HCT116 (cell line): ENCODE results near the gene CST1. TPM values are rescaled to one million over a fixed set of nuclear protein-coding genes. Genes with fewer than 3 reads are reported as not detected.

Source experiments
- ATAC-seq: fragments of 200-7000 bp; cut with Tn5 transposase; 2 replicates; pipeline ENCODE4 v1.9.1; 2020; ENCODE audit warnings: mild to moderate bottlenecking, moderate library complexity
- BruUV-seq: library from RNA; stranded (reverse); fragments of 400-500 nt; replicated peaks from 2 replicates; lab custom pipeline; 2021; lab: Mats Ljungman, UMichigan
- CTCF ChIA-PET: fragments of 300-600 bp; sonication (Branson Sonifier 250); formaldehyde crosslinking; loops from one replicate; lab custom pipeline; 2021; ENCODE audit warnings: antibody characterized with exemption; lab: Charles Lee
- POLR2A ChIA-PET: fragments of 300-600, 350-600 bp; sonication (Branson Sonifier 250); formaldehyde crosslinking; loops from one replicate; lab custom pipeline; 2021; ENCODE audit warnings: antibody characterized with exemption; lab: Charles Lee
- RAD21 ChIA-PET, 2 experiments: fragments of 300-600 bp; sonication (Branson Sonifier 250); formaldehyde crosslinking; loops; one replicate each; lab custom pipeline; 2023; ENCODE audit warnings: low total read pairs in 2 of 2; ENCODE audit not compliant: uncharacterized antibody in 2 of 2, unreplicated experiment in 2 of 2, low non-redundant PET in 1 of 2; lab: Charles Lee
- DNase-seq: peaks from one replicate; pipeline ENCODE4 v3.0.0-alpha.2; 2010; ENCODE audit warnings: low read depth, low spot score
- H2AFZ ChIP-seq: fragments of 200-600 bp; shearing (Covaris generic), sonication (generic); 2 replicates; pipeline ENCODE4 v1.6.1; 2017; ENCODE audit warnings: low read depth, mixed run types, mixed read lengths, antibody characterized with exemption, low read length; ENCODE audit not compliant: poor library complexity, severe bottlenecking
- H3K27ac ChIP-seq: 2 replicates; pipeline ENCODE4 v1.5.1; 2012; ENCODE audit warnings: low read depth, low read length
- H3K27me3 ChIP-seq: fragments of 200-600 bp; sonication (generic); 2 replicates; pipeline ENCODE4 v1.6.1; 2016; ENCODE audit warnings: mixed run types, low read length, mixed read lengths; ENCODE audit not compliant: insufficient read depth
- H3K36me3 ChIP-seq, 2 experiments: fragments of 200-500 bp in 1 of 2; fragments of 200-600 bp in 1 of 2; sonication (Bioruptor generic) in 1 of 2; sonication (generic) in 1 of 2; 2 replicates each; pipeline versions ENCODE4 v1.5.1 to v1.6.1; 2014 to 2016; ENCODE audit warnings: low read length in 2 of 2, inconsistent platforms in 1 of 2, mixed read lengths in 1 of 2, mixed run types in 1 of 2; ENCODE audit not compliant: insufficient read depth in 2 of 2, control insufficient read depth in 1 of 2
- H3K4me1 ChIP-seq, 2 experiments: fragments of 200-600 bp in 1 of 2; sonication (generic) in 1 of 2; 2 replicates each; pipeline versions ENCODE4 v1.5.1 to v1.6.1; 2012 to 2017; ENCODE audit warnings: low read length in 2 of 2, inconsistent platforms in 1 of 2, mild to moderate bottlenecking in 1 of 2, mixed read lengths in 1 of 2, mixed run types in 1 of 2, moderate library complexity in 1 of 2; ENCODE audit not compliant: insufficient read depth in 2 of 2, control insufficient read depth in 1 of 2
- H3K4me2 ChIP-seq: fragments of 200-600 bp; sonication (generic); 2 replicates; pipeline ENCODE4 v1.6.1; 2017; ENCODE audit warnings: mixed run types, low read length, mixed read lengths
- H3K4me3 ChIP-seq, 2 experiments: fragments of 200-600 bp in 1 of 2; sonication (generic) in 1 of 2; replicated peaks in 1 of 2; 2 replicates each; pipeline ENCODE4 v1.5.1; 2011 to 2016; ENCODE audit warnings: low read length in 2 of 2, control low read depth in 1 of 2, low read depth in 1 of 2, mild to moderate bottlenecking in 1 of 2, mixed read lengths in 1 of 2, mixed run types in 1 of 2
- H3K79me2 ChIP-seq: fragments of 200-600 bp; sonication (generic); 2 replicates; pipeline ENCODE4 v1.6.1; 2017; ENCODE audit warnings: mild to moderate bottlenecking, mixed run types, low read length, moderate library complexity, mixed read lengths; ENCODE audit not compliant: insufficient read depth
- H3K9ac ChIP-seq: fragments of 200-600 bp; sonication (generic); 2 replicates; pipeline ENCODE4 v1.6.1; 2016; ENCODE audit warnings: low read length, mixed read lengths
- H3K9me2 ChIP-seq: fragments of 200-600 bp; sonication (generic), shearing (Covaris generic); 2 replicates; pipeline ENCODE4 v1.6.1; 2017; ENCODE audit warnings: mixed run types, mild to moderate bottlenecking, moderate library complexity; ENCODE audit not compliant: insufficient read depth
- H3K9me3 ChIP-seq, 2 experiments: fragments of 200-500 bp in 1 of 2; fragments of 200-600 bp in 1 of 2; sonication (Bioruptor generic) in 1 of 2; sonication (generic) in 1 of 2; 2 replicates each; pipeline ENCODE4 v1.6.1; 2014 to 2017; ENCODE audit warnings: low read length in 2 of 2, mixed read lengths in 2 of 2, inconsistent platforms in 1 of 2, low read depth in 1 of 2, mild to moderate bottlenecking in 1 of 2, mixed run types in 1 of 2, moderate library complexity in 1 of 2; ENCODE audit not compliant: control insufficient read depth in 1 of 2, insufficient read depth in 1 of 2
- H4K20me1 ChIP-seq: fragments of 200-600 bp; sonication (generic), shearing (Covaris generic); 2 replicates; pipeline ENCODE4 v1.6.1; 2017; ENCODE audit warnings: mixed run types, mild to moderate bottlenecking, moderate library complexity; ENCODE audit not compliant: insufficient read depth
- ATF3 ChIP-seq: IDR thresholded peaks from 2 replicates; pipeline ENCODE4 v1.6.1; 2012
- CEBPB ChIP-seq: IDR thresholded peaks from 2 replicates; pipeline ENCODE4 v1.6.1; 2012; ENCODE audit warnings: low read depth
- EGR1 ChIP-seq: IDR thresholded peaks from 2 replicates; pipeline ENCODE4 v1.6.1; 2012; ENCODE audit warnings: low read depth
- EZH2 ChIP-seq: fragments of 200-600 bp; sonication (generic); IDR thresholded peaks from 2 replicates; pipeline ENCODE4 v1.6.1; 2017; ENCODE audit warnings: antibody characterized with exemption, mixed run types
- EZH2phosphoT487 ChIP-seq: fragments of 200-600 bp; IDR thresholded peaks from 2 replicates; pipeline ENCODE4 v1.6.1; 2018; ENCODE audit warnings: antibody characterized with exemption, borderline replicate concordance
- FOSL1 ChIP-seq: IDR thresholded peaks from 2 replicates; pipeline ENCODE4 v1.6.1; 2012; ENCODE audit warnings: low read depth
- JUND ChIP-seq: IDR thresholded peaks from 2 replicates; pipeline ENCODE4 v1.6.1; 2012
- POLR2A ChIP-seq: IDR thresholded peaks from 2 replicates; pipeline ENCODE4 v1.7.0; 2011; ENCODE audit warnings: borderline replicate concordance; ENCODE audit not compliant: insufficient read depth, insufficient read length; ENCODE audit errors: extremely low read depth
- REST ChIP-seq: IDR thresholded peaks from 2 replicates; pipeline ENCODE4 v1.6.1; 2012; ENCODE audit warnings: low read depth
- SP1 ChIP-seq: IDR thresholded peaks from 2 replicates; pipeline ENCODE4 v1.6.1; 2012; ENCODE audit warnings: low read depth
- TCF7L2 ChIP-seq: IDR thresholded peaks from 2 replicates; pipeline ENCODE4 v1.7.0; 2011; ENCODE audit warnings: borderline replicate concordance, inconsistent platforms; ENCODE audit not compliant: insufficient read depth, insufficient read length; ENCODE audit errors: extremely low read depth
- YY1 ChIP-seq: IDR thresholded peaks from 2 replicates; pipeline ENCODE4 v1.6.1; 2011; ENCODE audit warnings: low read length, low read depth, moderate library complexity, mild to moderate bottlenecking; ENCODE audit not compliant: insufficient replicate concordance; ENCODE audit errors: extremely low read depth
- ZBTB33 ChIP-seq: IDR thresholded peaks from 2 replicates; pipeline ENCODE4 v1.6.1; 2011; ENCODE audit warnings: mild to moderate bottlenecking, low read length, moderate library complexity; ENCODE audit not compliant: insufficient replicate concordance; ENCODE audit errors: extremely low read depth
- ZNF274 ChIP-seq: fragments of 200-500 bp; sonication (Bioruptor generic); IDR thresholded peaks from 2 replicates; pipeline ENCODE4 v1.6.1; 2014; ENCODE audit warnings: mild to moderate bottlenecking, low read depth, low read length, inconsistent platforms
- intact Hi-C: fragments of 100-400 bp; cut with micrococcal nuclease; formaldehyde crosslinking; loops from 2 replicates; pipeline ENCODE4 v1.10.0; 2022
- total RNA-seq: library from RNA; stranded (reverse); gene quantifications from one replicate; pipeline ENCODE4 v1.2.1, GENCODE V29; 2021; ENCODE audit not compliant: unreplicated experiment

Gene CST1
- total RNA-seq, 1 experiment from 2014 or later, result not detected

DNA sequence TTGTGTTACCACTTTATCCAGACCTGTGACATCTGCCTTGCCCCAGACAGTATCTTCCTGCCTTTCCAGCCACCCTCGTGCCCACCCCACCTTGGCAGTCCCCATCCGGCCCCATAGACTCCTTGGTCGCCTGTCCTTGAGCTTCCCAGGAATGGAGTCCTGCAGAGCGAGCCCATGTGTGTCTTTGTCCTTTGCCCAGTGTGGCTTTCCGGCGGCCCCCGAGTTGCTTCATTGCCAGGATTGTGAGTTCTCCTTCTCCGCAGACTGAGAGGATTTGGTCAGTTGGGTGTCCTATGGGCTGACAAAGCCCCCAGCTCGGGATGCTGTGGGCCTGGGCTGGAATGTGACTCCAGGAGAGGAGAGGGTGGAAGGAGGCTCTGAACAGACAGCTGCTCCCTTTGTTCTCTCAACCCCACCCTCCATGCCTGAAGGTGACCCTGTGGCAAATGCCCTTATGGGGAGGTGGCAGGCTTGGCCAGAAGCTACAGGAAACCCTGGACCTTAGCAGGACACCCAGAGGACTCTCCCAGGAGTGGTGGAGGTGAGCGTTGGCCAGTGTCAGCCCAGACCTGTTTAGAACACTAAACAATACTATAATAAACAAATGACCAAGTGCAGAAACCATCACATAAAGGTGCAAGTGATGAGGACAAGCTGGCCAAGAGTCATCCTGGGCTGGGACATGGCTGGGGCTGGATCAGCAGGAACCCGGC is 1.9 kb upstream of the CST1 start:
- intact Hi-C loops, result no loop called here
- H3K27me3 ChIP-seq, result no peaks in the 10 kb centered on the region
- H3K79me2 ChIP-seq, result no peaks in the 10 kb centered on the region
- H3K4me1 ChIP-seq, result peaks cover 0 to 9% of the 10 kb centered on the region in 2 experiments; a peak in 1 of 4 replicates
- TF ChIP-seq JUND (no peak), YY1 (no peak), CEBPB (no peak)
- no peaks in the 10 kb centered on the region for H3K9me3 ChIP-seq
- no peak overlapping the region for H3K4me2 ChIP-seq
- no peaks in the 10 kb centered on the region for H4K20me1 ChIP-seq
- H3K9ac ChIP-seq, result no peak overlapping the region
- ChIA-PET CTCF (no interaction called here), RAD21 (no interaction called here), POLR2A (no interaction called here)
- H3K4me3 ChIP-seq, result no peak overlapping the region
- no peaks in the 10 kb centered on the region for H3K9me2 ChIP-seq
- BruUV-seq, result no TSS peak
- no peak overlapping the region for H3K27ac ChIP-seq
- no peaks in the 10 kb centered on the region for H3K36me3 ChIP-seq
- H2AFZ ChIP-seq, result no peak overlapping the region
- no peak for DNase-seq
- no peak for ATAC-seq

DNA sequence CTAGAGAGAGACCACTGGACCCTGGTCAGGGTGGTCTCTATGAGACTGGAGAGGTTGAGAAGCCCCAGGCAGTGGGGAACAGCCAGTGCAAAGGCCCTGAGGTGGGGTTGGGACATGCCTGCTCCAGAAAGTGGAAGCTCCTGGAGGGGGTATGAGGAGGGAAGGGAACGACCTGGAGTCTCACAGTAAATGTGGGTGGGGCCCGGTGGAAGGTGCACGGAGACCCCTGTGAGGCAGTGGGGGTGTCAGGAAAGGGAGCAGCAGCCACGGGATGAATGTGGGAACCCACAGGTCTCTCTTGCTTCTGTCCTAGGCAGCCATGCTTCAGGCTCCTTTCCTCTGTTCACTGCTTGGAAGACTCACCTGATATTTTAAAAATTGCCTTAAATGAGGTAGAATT is 1.3 kb upstream of the CST1 start:
- RAD21 ChIA-PET, result no interaction called here
- intact Hi-C loops, result no loop called here
- TF ChIP-seq CEBPB (no peak), SP1 (no peak), ZNF274 (no peak), EZH2 (no peak), EZH2phosphoT487 (no peak), EGR1 (no peak), POLR2A (no peak), JUND (no peak), ATF3 (no peak), ZBTB33 (no peak), TCF7L2 (no peak), FOSL1 (no peak), REST (no peak)

More for the DNA sequence above, 1.3 kb upstream of the CST1 start:
- DNase-seq, result no peak
- CTCF ChIA-PET, result no interaction called here
- peaks cover 0 to 9% of the 10 kb centered on the region in 2 experiments; a peak in 1 of 4 replicates for H3K4me1 ChIP-seq
- H4K20me1 ChIP-seq, result no peaks in the 10 kb centered on the region
- H3K9me2 ChIP-seq, result no peaks in the 10 kb centered on the region
- no peak overlapping the region for H3K4me3 ChIP-seq
- POLR2A ChIA-PET, result no interaction called here
- H3K4me2 ChIP-seq, result no peak overlapping the region
- no peak for ATAC-seq
- BruUV-seq, result no TSS peak
- no peaks in the 10 kb centered on the region for H3K36me3 ChIP-seq
- no peak overlapping the region for H2AFZ ChIP-seq
- H3K27ac ChIP-seq, result no peak overlapping the region
- no peak overlapping the region for H3K9ac ChIP-seq
- no peaks in the 10 kb centered on the region for H3K79me2 ChIP-seq
- H3K27me3 ChIP-seq, result no peaks in the 10 kb centered on the region
- H3K9me3 ChIP-seq, result no peaks in the 10 kb centered on the region
